IPS DF 6.9 (cell line): ENCODE results near the gene TMEM139.
"Not testable (repeated sequence)": the region's sequence is repeated elsewhere in the genome, so short reads cannot be mapped to it uniquely, and the experiment has no call there.

Experiments
- DNase-seq: peaks from one replicate; pipeline ENCODE4 v3.0.0-alpha.2; 2013; ENCODE audit warnings: low read depth, low spot score
- H3K27ac ChIP-seq: one replicate; pipeline ENCODE4 v1.5.1; 2013; ENCODE audit warnings: low read length, control low read depth
- H3K27me3 ChIP-seq: 2 replicates; pipeline ENCODE4 v1.6.1; 2013; ENCODE audit warnings: mild to moderate bottlenecking, low read length; ENCODE audit not compliant: control insufficient read depth, insufficient read depth
- H3K36me3 ChIP-seq: 2 replicates; pipeline ENCODE4 v1.6.1; 2013; ENCODE audit warnings: low read length; ENCODE audit not compliant: control insufficient read depth, insufficient read depth
- H3K4me1 ChIP-seq: 2 replicates; pipeline ENCODE4 v1.6.1; 2013; ENCODE audit warnings: low read length; ENCODE audit not compliant: control insufficient read depth, insufficient read depth
- H3K4me3 ChIP-seq: 2 replicates; pipeline ENCODE4 v1.5.1; 2013; ENCODE audit warnings: mild to moderate bottlenecking, low read length
- H3K9me3 ChIP-seq: 2 replicates; pipeline ENCODE4 v1.6.1; 2013; ENCODE audit warnings: low read length, inconsistent platforms; ENCODE audit not compliant: control insufficient read depth, insufficient read depth
- WGBS: extraction: QIAGEN DNeasy Blood & Tissue Kit; methylation state at CpG from one replicate; pipeline ENCODE4 v1.1.7; 2013; ENCODE audit warnings: mixed read lengths, missing lambda C conversion rate; ENCODE audit not compliant: insufficient read length, insufficient coverage; 5-methylcytosine and 5-hydroxymethylcytosine counted together

Gene TMEM139

DNA sequence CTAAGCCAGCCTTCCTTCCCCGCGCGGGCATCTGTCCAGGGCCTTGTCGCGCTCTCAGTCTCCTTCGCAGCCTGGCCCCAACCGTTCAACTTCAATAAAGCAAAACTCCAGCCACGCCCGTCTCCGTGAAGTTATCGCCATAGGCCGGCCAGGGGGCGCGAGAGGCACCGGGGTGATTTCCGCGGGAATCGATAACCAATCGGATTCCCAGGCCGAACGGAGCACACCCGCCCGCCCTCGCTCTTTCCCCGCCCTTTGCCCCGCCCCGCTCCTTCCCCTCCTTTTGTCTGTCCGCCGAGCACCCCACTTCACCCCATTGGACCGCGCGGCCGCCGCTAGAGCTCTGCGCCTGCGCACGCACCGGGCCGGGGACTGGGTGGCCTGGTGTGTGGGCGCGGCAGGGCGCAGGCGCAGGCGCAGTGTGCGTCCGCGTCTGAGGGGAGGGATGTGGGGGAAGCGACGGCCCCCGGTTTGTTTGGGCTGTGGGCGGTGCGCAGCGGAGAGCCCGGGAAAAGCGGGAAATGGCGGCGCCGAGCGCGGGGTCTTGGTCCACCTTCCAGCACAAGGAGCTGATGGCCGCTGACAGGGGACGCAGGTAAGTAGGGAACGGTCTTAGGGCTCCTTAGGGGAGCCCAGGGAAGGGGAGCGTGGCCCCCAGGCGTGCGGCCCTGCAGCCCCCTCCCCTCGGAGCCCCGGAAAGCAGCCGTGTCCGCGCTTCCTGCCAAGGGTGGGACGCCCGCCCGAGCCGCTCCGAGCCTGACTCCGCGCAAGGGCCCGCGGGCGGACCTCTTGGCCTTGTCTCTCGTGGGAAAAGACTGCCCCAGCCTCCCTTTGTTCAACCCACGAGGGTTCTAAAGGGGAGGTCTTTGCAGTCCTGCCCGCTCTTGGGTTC, 3.4 kb downstream of the TMEM139 start, which contains the start of gene CASP2:
Gene CASP2 (plus strand): TSS at position 417 of the 892 bp plus-strand sequence. CDS start 105 bp downstream, at position 522.
- no CpG with 5 or more reads among the region's 84 CpGs for WGBS
- peaks cover 6% of the 10 kb centered on the region; the same call in 1 of the 2 replicates for H3K27me3 ChIP-seq
- H3K4me1 ChIP-seq, result peaks cover 7% of the 10 kb centered on the region; the same call in 1 of the 2 replicates
- peak; percentile 88 for DNase-seq
- H3K27ac ChIP-seq, result no peak within 1 kb of the TSS
- peaks cover 5% of the 10 kb centered on the region; the same call in 1 of the 2 replicates for H3K36me3 ChIP-seq
- no peaks in the 10 kb centered on the region for H3K9me3 ChIP-seq
- H3K4me3 ChIP-seq, result peak within 1 kb of the TSS; percentile 62

DNA sequence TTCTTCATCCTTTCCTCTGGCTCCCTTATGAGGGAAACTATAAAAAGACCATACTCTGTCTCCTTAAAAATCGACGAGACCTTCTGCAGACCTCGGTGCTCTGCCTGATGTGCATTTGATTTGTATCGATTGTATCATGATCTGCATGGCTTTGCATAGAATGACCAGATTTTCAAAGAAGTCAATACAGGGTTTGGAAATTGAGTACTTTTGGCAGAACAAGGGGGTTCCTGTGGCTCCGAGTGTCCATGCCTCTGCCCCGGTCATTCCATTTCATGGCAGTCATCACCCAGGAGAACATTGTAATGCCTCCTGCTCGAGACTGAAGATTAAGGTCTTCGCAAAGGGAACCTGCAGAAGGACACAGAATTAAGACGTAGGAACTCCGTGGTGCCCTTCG, 4.1 kb downstream of the TMEM139 start:
- H3K9me3 ChIP-seq, result no peaks in the 10 kb centered on the region
- H3K4me3 ChIP-seq, result peak overlapping the region; percentile 62; the same call in 1 of the 2 replicates
- no peak overlapping the region for H3K27ac ChIP-seq
- no CpG with 5 or more reads among the region's 11 CpGs for WGBS
- no peak for DNase-seq
- peaks cover 9% of the 10 kb centered on the region; the same call in 1 of the 2 replicates for H3K36me3 ChIP-seq
- peaks cover 6% of the 10 kb centered on the region; the same call in 1 of the 2 replicates for H3K27me3 ChIP-seq
- H3K4me1 ChIP-seq, result peaks cover 6% of the 10 kb centered on the region; the same call in 1 of the 2 replicates

DNA sequence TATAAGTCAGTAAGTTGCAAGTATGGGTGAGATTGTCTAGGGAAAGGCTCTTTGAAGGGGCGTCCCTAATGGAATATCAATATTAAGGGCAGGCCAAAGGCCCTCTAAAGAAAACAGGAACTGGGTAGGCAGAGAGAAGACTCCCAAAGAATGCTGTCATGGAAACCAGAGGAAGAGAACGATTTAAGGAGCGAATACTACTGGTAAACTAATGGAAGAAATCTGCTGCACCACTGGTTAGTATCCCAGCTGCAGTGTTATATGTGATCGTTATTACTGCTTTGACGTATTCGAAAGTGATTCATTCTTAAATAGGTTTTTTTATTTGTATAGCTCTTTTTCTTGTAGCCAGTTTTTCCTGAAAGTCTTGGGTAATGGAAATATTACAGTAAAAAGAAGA, 4.7 kb downstream of the TMEM139 start:
- H3K27me3 ChIP-seq, result peaks cover 6% of the 10 kb centered on the region; the same call in 1 of the 2 replicates
- peaks cover 5% of the 10 kb centered on the region; the same call in 1 of the 2 replicates for H3K4me1 ChIP-seq
- no peak overlapping the region for H3K27ac ChIP-seq
- peak overlapping the region; percentile 62; the same call in 1 of the 2 replicates for H3K4me3 ChIP-seq
- peaks cover 14% of the 10 kb centered on the region; the same call in 1 of the 2 replicates for H3K36me3 ChIP-seq
- H3K9me3 ChIP-seq, result no peaks in the 10 kb centered on the region
- WGBS, result no CpG with 5 or more reads among the region's 6 CpGs
- no peak for DNase-seq

DNA sequence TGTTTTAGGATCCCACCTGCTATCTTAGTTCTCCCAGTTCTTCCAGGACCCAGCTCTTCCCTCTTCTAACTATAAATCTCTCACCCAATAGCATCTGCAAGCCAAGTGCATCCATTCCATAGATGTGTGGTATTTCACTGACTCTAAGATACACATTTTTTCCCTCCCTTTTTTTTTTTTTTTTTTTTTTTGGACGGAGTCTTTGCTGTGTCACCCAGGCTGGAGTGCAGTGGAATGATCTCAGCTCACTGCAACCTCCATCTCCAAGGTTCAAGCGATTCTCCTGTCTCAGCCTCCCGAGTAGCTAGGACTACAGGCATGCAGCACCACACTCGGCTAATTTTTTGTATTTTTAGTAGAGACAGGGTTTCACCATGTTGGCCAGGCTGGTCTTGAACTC, 5.1 kb downstream of the TMEM139 start:
- DNase-seq, H3K9me3 ChIP-seq, H3K27ac ChIP-seq, H3K27me3 ChIP-seq, H3K4me1 ChIP-seq, H3K4me3 ChIP-seq: not testable (repeated sequence)
- no CpG with 5 or more reads among the region's 4 CpGs for WGBS
- peaks cover 19% of the 10 kb centered on the region; the same call in 1 of the 2 replicates for H3K36me3 ChIP-seq

DNA sequence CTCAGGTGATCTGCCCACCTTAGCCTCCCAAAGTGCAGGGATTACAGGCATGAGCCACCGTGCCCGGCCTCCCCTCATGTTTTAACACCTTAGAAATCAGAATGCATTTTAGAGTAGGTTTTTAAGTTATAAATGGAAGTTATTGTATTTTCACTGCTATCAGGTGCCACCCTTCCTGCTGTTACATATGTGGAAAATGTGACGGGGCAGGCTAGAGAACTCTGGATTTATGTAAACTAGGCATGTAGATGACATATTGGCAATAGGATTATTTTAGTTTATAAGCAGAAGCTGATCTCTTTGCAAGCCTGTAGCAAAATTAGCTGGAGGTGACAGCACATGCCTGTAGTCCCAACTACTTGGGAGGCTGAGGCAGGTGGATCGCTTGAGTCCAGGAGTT, 5.5 kb downstream of the TMEM139 start:
- peaks cover 19% of the 10 kb centered on the region; the same call in 1 of the 2 replicates for H3K36me3 ChIP-seq
- WGBS, result no CpG with 5 or more reads among the region's 4 CpGs
- no peak for DNase-seq
- H3K4me3 ChIP-seq, result no peak overlapping the region
- no peaks in the 10 kb centered on the region for H3K9me3 ChIP-seq
- peaks cover 6% of the 10 kb centered on the region; the same call in 1 of the 2 replicates for H3K27me3 ChIP-seq
- H3K4me1 ChIP-seq, result peaks cover 2% of the 10 kb centered on the region; the same call in 1 of the 2 replicates
- no peak overlapping the region for H3K27ac ChIP-seq

DNA sequence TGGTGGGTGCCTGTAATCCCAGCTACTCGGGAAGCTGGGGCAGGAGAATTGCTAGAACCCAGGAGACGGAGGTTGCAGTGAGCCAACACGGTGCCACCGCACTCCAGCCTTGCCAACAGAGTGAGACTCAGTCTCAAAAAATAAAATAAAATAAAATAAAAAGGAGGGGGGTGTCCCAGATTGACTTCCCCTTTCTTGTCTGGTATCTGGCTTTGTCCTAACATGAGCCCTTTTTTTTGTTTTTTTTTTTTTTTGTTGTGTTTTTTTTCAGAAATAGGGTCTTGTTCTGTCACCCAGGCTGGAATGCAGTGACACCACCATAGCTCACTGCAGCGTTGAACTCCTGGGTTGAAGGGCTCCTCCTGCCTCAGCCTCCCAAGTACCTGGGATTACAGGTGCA, 8.1 kb downstream of the TMEM139 start:
- Histone ChIP-seq H3K4me3 (no peak overlapping the region), H3K36me3 (peaks cover 23% of the 10 kb centered on the region; the same call in 1 of the 2 replicates), H3K27ac (no peak overlapping the region), H3K9me3 (no peaks in the 10 kb centered on the region), H3K27me3 (0 out of 2 replicates have a peak, but pooled peaks cover 1% of the 10 kb centered on the region), H3K4me1 (no peaks in the 10 kb centered on the region)
- no CpG with 5 or more reads among the region's 5 CpGs for WGBS
- DNase-seq, result no peak

DNA sequence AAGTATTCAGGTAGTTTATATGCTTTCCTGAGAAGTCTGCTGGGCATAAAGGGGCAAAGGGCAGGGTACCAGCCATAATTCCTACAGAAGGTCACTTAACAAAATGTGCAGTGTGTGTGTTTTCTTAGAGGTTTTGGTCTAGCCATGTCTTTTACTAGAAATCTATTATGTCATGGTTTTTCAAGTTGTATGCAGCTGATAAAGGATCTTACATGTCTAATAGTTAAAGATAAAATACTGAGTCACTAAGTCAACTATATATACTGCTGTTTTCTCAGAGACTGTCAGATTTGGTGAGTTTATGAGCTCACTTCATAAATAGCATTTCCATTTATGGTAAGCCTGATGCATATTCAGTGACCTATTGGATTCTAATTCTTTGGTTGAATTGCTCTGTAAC, 11.1 kb downstream of the TMEM139 start:
- no peaks in the 10 kb centered on the region; the same call in 1 of the 2 replicates for H3K4me1 ChIP-seq
- DNase-seq, result no peak
- 0 out of 2 replicates have a peak, but pooled peaks cover 1% of the 10 kb centered on the region for H3K27me3 ChIP-seq
- H3K36me3 ChIP-seq, result peaks cover 38% of the 10 kb centered on the region
- no peak overlapping the region for H3K4me3 ChIP-seq
- no peak overlapping the region for H3K27ac ChIP-seq
- H3K9me3 ChIP-seq, result no peaks in the 10 kb centered on the region

DNA sequence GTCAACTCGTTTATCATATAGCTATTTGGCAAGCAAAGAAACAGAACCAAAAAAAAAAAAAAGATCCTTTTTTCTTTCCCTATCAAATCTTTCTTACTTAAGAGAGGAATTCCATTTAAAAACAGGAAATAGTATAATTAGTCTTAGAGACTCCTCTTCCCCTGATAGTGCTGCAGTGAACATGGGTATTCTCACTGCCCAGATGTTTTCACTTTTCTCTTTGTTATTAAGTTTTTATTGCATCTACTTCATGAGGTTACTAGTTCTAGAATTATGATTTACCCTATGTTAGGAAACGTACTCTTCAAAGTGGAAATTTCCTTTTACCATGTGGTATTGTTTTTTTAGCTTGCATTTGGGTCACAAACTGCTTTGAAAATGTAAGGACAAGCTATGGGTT, 11.9 kb downstream of the TMEM139 start:
- Histone ChIP-seq H3K9me3 (no peaks in the 10 kb centered on the region), H3K27me3 (0 out of 2 replicates have a peak, but pooled peaks cover 1% of the 10 kb centered on the region), H3K36me3 (peaks cover 44% of the 10 kb centered on the region), H3K4me1 (no peaks in the 10 kb centered on the region; the same call in 1 of the 2 replicates), H3K4me3 (no peak overlapping the region), H3K27ac (no peak overlapping the region)
- no peak for DNase-seq
- no CpG with 5 or more reads among the region's 2 CpGs for WGBS

DNA sequence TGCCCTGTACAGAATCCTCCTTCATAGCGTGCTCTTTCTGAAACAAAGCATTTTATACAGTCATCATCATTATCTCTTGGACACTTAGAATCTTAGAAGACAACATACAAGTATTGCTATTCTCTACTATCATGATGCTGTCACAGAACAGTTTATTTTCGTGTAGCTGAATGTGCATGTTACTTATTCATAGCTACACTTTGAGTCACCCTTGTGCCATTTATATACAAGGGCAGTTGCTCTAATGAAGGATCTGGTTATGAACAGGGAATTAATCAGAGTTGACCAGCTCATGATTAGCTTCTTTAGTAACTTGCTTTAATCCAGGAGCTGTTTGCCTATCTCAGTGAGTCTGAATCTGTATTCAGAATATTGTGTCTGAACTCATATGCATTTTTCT, 14.6 kb downstream of the TMEM139 start:
- Histone ChIP-seq H3K4me1 (no peaks in the 10 kb centered on the region; the same call in 1 of the 2 replicates), H3K27ac (no peak overlapping the region), H3K9me3 (no peaks in the 10 kb centered on the region), H3K4me3 (no peak overlapping the region), H3K27me3 (0 out of 2 replicates have a peak, but pooled peaks cover 1% of the 10 kb centered on the region), H3K36me3 (peaks cover 41% of the 10 kb centered on the region)
- WGBS, result no CpG with 5 or more reads among the region's 2 CpGs
- DNase-seq, result no peak

DNA sequence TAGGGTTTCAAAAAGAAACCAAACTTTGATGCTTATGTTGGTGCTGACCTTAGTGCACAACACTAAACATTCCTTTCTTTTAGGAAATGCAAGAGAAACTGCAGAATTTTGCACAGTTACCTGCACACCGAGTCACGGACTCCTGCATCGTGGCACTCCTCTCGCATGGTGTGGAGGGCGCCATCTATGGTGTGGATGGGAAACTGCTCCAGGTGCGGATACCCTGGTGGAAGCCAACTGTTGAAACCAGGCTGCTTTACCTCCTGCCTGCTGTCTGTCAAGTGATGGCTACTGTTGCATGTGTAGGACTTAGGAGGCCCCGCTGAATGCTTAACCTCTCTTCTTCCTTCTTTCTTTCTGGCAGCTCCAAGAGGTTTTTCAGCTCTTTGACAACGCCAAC, 15.1 kb downstream of the TMEM139 start:
- Histone ChIP-seq H3K27ac (no peak overlapping the region), H3K9me3 (no peaks in the 10 kb centered on the region), H3K4me1 (no peaks in the 10 kb centered on the region; the same call in 1 of the 2 replicates), H3K27me3 (0 out of 2 replicates have a peak, but pooled peaks cover 1% of the 10 kb centered on the region), H3K36me3 (peaks cover 41% of the 10 kb centered on the region), H3K4me3 (no peak overlapping the region)
- DNase-seq, result no peak
- WGBS, result no CpG with 5 or more reads among the region's 8 CpGs
